ENCODE data around the gene SIRPG.
"Not testable (repeated sequence)": the region's sequence is repeated elsewhere in the genome, so short reads cannot be mapped to it uniquely, and the experiment has no call there.

SIRPG gene

GRCh38 chr20:1657556-1658334, at the start of gene SIRPG:
SIRPG (minus strand) TSS chr20:1657779; CDS start chr20:1657714, 65 bp downstream.
- DNase-seq: no peak

GRCh38 chr20:1706887-1707286, 49.3 kb upstream of the SIRPG start:
- not testable (repeated sequence) for DNase-seq

GRCh38 chr20:1706079-1706478, 48.5 kb upstream of the SIRPG start:
- DNase-seq: no peak

GRCh38 chr20:1702855-1703254, 45.3 kb upstream of the SIRPG start:
- DNase-seq: no peak

- DNase-seq: no peak
Measured at GRCh38 chr20:1702328-1702727, 44.7 kb upstream of the SIRPG start.

GRCh38 chr20:1700990-1701389, 43.4 kb upstream of the SIRPG start:
- DNase-seq: peak; percentile 78

GRCh38 chr20:1697592-1697991, 40.0 kb upstream of the SIRPG start:
- no peak for DNase-seq

GRCh38 chr20:1696521-1697209, 39.1 kb upstream of the SIRPG start:
- DNase-seq: no peak

GRCh38 chr20:1694672-1695071, 37.1 kb upstream of the SIRPG start:
- DNase-seq: no peak

- no peak for DNase-seq
Measured at GRCh38 chr20:1693427-1693826, 35.8 kb upstream of the SIRPG start.

- no peak for DNase-seq
Measured at GRCh38 chr20:1689721-1690120, 32.1 kb upstream of the SIRPG start.

- DNase-seq: no peak
Measured at GRCh38 chr20:1688886-1689538, 31.4 kb upstream of the SIRPG start.

GRCh38 chr20:1687053-1687452, 29.5 kb upstream of the SIRPG start:
- no peak for DNase-seq

- DNase-seq: no peak
Measured at GRCh38 chr20:1686151-1686748, 28.7 kb upstream of the SIRPG start.

- DNase-seq: no peak
Measured at GRCh38 chr20:1685304-1686052, 27.9 kb upstream of the SIRPG start.

- no peak for DNase-seq
Measured at GRCh38 chr20:1684872-1685271, 27.3 kb upstream of the SIRPG start.

- DNase-seq: no peak
Measured at GRCh38 chr20:1676650-1677049, 19.1 kb upstream of the SIRPG start.

- no peak for DNase-seq
Measured at GRCh38 chr20:1674990-1675780, 17.6 kb upstream of the SIRPG start.

GRCh38 chr20:1674361-1674760, 16.8 kb upstream of the SIRPG start:
- no peak for DNase-seq

- DNase-seq: no peak
Measured at GRCh38 chr20:1673424-1673823, 15.8 kb upstream of the SIRPG start.

GRCh38 chr20:1672728-1673127, 15.1 kb upstream of the SIRPG start:
- DNase-seq: no peak

All from NCI-H1105 (cell line).